Spleen (tissue), 7 donors: ENCODE results near the gene CFAP43.

ENCODE experiments used
- CTCF ChIP-seq, 11 experiments: fragments of 200-600 bp in 7 of 11; fragments of 450-650 bp in 4 of 11; sonication (generic) in 4 of 11; IDR thresholded peaks in 8 of 11; conservative IDR thresholded peaks in 3 of 11; 1 replicate in 7 of 11; 2 replicates in 4 of 11; pipeline versions ENCODE4 v1.4.0 to v1.8.0; 2016 to 2021; ENCODE audit warnings: antibody characterized with exemption in 11 of 11, inconsistent platforms in 4 of 11, mild to moderate bottlenecking in 1 of 11
- POLR2AphosphoS5 ChIP-seq, 3 donors: sonication (generic); formaldehyde crosslinking; IDR thresholded peaks; one replicate each; pipeline ENCODE4 v1.5.1; 2017; ENCODE audit warnings: antibody characterized with exemption in 3 of 3
- donor health status: DM: no; HTN: no; CAD: no; lungs with moderate emphysema.
- donor health status: DM: no; HTN: no; CAD: no.
- donor health status: DM: no; HTN: no; CAD: no.

DNA sequence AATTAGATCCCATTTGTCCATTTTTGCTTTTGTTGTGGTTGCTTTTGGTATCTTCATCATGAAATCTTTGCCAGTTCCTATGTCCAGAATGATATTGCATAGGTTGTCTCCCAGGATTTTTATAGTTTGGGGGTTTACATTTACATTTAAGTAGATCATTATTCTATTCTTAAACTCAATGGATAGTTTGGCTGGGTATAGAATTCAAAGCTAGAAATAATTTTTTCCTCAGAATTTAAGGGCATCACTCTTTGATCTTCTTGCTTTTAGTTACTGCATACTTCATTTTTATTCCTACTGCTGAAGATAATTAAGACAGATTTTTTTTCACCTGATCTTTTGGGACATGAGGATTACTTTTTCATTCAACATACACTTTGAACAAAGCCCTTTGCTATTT is 80.4 kb downstream of the CFAP43 start:
- TF ChIP-seq CTCF (IDR thresholded peaks at IDR 0.05 in 8 of 11, conservative IDR thresholded peaks at IDR 0.05 in 3 of 11), result no peak
- no peak for TF ChIP-seq POLR2AphosphoS5 (IDR thresholded peaks at IDR 0.05)
